Activated CD8-positive, alpha-beta memory T cell treated with anti-CD3 and anti-CD28 coated beads for 24 hours (primary cell): ENCODE measurements around the gene FAM20B.

Experiments used
- DNase-seq: peaks from one replicate; pipeline ENCODE4 v3.0.0-alpha.2; 2020

The FAM20B gene

DNA sequence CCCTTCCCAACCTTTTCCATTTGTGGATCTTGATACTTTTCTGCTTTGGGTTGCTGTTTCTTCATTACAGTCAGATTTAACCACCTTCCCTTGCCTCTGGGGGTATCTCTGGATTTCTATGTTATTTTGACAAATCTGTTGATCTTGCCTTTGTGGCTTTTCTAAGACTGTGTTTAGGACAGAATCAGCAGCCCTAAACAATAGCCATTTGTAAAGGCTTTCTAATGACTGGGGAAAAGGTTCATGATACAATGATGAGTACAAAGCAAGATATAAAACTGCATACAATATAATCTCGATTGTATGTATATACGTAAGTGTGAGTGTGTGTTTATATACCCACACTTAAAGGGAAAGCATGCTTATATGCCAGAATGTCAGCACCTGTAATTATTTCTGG lies 27.8 kb downstream of the FAM20B start:
- DNase-seq = no peak

DNA sequence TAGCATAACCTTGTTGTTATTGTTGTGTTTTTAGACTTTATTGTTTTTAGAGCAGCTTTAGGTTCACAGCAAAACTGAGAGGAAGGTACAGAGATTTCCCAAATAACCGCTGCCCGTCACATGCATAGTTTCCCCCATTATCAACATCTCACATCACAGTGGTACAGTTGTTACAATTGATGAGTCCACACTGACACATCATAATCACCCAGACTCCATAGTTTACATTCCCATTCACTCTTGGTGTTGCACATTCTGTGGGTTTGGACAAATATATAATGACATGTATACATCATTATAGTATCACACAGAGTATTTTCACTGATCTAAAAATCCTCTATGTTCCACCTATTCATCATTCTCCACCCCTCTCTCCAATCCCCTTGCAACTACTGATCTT lies 30.2 kb downstream of the FAM20B start:
- no peak for DNase-seq

DNA sequence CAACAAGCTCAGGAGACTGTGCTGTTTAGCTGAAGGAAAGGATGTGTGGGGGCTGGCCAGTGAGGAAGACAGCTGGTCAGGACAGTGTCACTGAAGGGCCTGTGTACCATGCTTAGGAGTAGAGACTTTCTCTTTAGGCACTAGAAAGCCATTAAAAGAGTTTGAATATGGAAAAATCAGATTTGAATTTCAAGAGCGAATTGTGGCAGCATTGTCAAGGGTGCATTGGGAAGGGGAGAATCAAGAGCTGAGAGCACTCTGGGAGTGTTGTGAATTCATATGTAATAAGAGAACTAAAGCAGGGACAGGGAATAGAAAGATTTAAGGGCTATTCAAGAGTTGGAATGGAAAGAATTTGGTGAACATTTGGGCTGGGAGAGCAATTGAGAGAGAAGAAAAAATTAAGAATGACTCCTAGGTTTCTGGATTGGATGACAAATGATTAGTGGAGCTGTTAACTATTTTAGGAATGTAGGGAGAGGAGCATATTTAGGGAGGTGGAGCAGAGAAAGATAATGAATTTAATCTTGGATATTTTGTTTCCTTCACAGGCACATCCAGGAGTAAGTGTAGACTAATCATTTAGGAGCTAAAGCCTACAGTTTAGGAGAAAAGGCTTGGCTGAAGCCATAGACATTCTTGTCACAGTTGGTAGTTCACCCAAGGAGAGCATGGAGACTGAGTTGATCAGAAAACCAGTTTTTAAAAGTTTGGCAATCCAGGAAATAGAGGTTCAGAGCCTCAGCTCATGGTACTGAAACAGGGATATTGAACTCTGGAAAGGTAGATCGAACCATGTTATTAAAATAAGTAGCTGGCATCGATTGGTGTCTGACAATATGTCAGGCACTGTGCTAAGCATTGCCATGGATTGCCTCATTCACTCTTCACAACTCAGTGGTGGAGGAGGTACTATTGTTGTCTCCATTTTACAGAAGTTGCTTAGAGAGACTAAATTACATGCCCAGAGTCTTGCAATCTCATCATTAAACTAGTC lies 33.1 kb downstream of the FAM20B start:
- no peak for DNase-seq

DNA sequence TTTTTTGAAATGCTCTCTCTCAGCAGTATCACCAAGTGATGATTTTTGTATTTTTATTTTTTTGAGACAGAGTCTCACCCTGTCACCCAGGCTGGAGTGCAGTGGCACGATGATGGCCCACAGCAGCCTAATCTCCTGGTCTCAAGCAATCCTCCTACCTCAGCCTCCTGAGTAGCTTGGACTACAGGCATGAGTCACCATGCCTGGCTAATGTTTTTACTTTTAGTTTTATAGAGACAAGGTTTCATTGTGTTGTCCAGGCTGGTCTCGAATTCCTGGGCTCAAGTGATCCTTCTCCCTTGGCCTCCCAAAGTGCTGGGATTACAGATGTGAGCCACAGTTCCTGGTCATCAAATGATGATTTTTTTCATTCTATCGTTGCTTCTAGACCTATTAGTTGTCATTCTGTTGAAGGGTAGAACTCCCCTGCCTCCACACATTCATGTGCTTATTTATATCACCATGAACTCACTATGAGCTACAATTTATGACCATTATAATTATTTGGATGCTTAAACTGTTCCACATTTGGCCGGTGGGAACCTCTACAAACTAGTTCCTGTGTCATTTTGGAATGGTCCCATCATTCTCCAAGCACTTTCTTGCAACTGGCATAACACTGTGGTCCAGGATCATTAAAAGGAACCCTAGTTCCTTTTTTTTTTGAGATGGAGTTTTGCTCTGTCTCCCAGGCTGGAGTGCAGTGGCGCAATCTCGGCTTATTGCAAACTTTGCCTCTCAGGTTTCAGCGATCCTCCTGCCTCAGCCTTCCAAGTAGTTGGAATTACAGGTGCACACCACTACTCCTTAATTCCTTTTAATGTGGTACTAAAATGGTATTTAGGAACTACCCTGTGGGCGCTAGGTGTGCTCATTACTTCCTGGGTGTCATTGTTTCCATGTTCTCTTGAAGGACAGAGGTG lies 35.9 kb downstream of the FAM20B start:
- DNase-seq = no peak

DNA sequence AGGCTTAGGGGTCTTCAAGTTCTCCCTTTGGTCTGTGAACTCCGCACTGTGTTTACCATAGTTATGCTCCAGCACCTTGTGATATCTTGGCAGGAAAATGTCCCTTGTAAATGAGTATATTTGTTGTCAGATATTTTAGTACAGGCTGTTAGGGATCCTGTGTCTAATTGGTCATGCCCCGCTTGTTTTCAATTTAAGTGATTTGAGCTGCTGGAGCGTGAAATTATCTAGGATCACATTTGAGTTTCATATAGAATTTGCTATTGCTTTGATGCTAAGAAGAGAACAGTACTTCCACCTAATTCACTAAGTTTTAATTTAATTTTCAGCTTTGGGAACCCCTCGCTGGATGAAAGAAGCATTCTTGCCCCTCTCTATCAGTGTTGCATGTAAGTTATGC lies 40.8 kb downstream of the FAM20B start:
- no peak for DNase-seq

DNA sequence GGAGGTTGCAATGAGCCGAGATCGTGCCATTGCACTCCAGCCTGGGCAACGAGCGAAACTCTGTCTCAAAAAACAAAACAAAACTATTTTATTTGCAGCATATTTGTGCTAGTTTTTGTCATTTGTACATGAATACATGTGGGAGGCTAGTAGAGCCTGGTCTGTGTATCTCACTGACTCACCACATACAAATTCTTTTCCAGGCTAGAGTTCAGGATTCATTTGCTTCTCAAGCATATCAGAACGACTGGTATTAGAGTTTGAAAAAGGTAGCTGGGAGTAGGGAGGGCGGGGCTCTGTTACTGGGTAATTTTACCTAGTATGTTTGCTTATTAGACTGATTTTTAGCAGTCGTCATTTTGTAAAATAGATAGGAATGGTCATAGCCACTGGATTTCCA lies 51.7 kb downstream of the FAM20B start:
- no peak for DNase-seq

DNA sequence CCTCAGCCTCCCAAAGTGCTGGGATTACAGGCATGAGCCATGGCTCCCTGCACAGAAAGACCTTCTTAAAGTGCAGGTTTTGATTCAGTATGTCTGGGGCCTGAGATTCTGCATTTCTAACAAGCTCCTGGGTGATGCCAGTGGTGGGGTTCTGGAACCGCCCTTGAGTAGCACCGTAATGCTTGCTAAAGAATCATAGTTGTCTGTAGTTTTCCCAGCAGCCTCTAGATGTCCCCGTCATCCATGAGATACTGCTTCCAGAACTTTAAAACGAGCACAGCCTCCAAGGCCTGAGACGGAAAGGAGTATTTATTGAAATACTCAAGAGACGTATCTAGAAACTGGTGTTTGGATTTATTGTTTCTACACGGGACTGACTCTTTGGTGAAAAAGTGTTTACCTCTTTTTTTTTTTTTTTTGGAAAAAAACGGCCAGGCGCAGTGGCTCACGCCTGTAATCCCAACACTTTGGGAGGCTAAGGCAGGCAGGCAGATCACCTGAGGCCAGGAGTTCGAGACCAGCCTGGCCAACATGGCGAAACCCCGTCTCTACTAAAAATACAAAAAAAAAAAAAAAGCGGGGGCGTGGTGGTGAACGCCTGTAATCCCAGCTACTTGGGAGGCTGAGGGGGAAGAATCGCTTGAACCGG lies 53.5 kb downstream of the FAM20B start:
- DNase-seq = peak; percentile 65

DNA sequence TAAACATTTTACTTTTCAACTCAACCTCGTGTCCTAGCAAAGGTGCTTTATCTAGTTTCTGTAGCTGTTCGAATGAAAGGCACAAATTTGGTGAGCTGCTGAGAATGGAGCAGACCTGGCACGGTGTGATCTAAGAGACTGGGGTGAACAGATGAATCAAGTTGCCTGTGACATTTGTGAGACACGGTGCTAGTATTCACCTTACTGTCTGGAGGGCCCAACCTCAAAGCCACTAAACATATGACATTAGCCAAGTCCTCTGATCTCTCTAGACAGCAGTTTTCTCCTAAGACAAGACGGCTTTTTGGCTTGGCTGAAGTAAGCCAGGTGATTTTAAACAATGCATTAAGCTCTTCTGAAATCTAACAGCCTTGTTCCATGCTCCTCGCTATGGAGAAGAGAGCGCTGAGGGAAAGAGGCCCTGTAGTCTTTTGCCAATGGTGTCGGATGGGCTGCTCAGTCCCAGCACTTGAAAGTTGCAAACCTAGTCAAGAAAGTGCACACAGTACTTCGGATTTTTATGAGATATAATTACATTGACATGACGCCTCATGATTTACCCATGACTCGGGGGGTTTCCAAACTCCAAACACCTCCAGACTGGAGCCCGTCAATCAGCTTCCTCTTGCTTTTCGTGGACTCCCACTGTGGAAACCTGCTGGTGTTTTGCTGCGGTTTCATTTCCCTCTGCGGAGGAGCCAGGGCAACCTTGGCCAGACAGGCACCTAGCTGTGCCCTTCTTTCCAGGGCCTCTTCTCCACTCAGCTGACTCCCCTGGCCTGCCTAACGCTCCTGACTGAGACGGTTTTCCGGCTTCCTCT lies 55.4 kb downstream of the FAM20B start:
- no peak for DNase-seq

DNA sequence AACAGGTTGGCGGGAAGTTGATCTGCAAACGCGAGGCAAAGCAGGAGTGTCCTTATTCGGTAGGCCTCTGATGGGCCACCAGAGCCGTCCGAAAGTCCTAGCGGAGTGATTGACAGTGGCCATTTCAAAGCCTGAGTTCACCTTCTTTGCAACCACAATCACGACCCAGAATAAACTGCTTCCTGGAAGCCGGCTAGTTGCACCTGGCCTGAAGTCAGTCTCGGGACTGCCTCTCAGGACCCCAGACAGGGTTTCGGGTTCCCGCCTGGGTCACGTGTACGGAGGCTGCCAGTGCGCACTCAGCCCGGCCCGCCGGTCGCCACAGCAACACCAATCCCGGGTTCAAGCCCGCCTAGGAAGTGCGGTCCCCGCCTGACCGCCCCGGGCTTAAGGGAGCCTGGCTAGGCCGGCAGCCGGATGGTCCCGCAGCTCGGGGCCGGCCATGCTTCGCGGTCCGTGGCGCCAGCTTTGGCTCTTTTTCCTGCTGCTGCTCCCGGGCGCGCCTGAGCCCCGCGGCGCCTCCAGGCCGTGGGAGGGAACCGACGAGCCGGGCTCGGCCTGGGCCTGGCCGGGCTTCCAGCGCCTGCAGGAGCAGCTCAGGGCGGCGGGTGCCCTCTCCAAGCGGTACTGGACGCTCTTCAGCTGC lies 56.1 kb downstream of the FAM20B start, which contains the start of gene TOR3A:
TSS of gene TOR3A (plus strand) at position 384 of the 646 bp plus-strand sequence. CDS start at position 443, 59 bp downstream.
- DNase-seq = peak; percentile 92

DNA sequence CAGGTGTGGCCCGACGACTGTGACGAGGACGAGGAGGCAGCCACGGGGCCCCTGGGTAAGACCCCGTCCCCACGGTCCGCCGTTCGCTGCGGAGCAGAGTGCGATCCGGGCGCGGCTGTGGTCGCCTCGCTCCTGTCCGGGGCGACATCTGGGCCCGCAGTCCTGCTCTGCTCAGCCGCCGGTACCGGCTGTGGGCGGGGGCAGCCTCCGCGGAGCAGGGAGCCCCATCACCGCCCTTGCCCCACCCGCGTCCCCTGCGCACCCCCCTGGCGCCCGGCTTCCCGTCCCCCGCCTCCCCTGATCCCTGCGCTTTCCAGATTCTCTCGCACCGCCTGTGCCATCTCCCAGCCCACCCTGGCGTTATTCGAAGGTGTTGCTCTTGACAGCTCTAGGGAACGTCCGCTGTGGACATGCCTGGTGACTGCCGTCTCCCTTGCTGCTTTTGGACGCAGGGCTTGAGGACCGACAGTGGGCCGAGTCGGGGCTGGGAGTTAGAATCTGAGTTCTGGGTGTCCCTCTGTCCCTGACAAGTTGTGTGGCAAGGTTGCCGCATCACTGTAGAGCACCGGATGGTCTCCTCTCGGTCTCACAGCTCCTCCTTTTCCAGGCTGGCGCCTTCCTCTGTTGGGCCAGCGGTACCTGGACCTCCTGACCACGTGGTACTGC lies 56.8 kb downstream of the FAM20B start:
- DNase-seq = peak; percentile 76

DNA sequence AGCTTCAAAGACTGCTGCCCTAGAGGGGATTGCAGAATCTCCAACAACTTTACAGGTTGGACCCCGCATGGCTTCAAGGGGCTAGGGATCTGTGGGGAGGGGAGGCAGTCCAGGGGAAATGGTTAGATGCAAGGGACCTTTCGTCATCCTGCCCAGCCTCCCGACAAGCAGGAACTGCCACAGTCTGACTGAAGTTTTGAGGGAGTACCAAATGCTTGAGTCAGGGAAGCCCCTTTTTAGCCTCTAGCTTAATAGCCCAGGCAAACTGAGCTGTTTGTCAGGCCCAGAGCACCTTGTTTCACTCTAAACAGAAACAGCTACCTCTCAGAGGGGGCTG lies 57.3 kb downstream of the FAM20B start:
- no peak for DNase-seq

DNA sequence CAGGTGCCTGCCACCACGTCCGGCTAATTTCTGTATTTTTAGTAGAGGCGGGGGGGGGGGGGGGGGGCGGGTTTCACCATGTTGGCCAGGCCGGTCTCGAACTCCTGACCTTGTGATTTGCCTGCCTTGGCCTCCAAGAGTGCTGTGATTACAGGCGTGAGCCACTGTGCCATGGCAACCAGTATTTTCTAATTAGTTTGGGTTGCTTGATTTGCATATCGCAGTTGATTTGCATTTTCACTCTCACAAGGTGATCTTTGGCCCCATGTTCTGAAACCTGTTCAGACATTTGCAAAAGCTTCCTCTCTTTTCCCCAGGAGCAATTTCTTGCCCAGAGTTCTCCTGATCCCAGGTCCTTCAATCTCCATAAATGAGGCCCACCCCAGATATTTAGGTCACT lies 57.8 kb downstream of the FAM20B start:
- DNase-seq = no peak

DNA sequence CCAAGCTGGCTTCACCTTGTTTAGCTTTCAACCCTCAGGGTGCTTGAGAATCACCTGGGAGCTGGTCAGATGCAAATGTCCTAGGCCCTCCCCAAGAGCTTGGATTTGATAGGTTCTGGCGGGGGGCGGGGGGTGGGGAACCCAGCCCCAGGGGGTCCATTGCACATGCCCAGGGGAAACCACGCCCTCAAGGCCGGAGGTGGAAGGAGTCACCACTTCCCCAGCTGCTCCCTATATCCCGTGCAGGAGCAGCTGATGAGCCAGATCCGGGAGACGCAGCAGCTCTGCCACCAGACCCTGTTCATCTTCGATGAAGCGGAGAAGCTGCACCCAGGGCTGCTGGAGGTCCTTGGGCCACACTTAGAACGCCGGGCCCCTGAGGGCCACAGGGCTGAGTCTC lies 62.0 kb downstream of the FAM20B start:
- DNase-seq = no peak

DNA sequence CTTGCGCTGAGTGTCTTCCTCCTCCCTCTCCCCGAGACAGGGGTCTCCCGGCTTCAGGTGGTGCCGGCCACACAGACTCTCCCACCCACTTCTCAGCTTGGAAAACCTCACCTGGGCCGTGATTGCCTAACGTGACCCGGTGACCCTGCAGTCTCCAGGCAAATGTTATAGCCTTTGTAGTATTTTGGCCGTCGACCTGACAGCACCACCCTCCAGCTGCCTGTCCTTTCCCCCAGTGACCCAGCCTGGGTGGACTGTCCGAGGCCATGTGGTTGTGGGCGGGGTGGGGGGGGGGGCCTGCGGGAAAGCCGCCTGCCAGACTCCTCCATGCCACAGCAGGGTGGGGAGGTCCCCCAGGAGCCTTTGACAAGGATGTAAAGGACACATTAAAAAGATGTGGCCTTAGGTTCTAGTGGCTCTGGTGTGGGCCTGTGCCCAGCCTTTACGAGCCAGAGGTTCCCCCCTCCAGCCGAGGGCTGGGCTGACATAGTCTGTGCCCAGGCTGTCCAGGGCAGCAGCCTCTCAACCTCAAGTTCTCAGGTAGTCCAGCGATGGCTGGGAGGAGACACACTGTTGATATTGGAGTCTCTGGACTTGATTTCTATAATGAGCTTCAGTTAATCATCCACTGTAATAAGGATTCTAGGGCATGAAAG lies 64.3 kb downstream of the FAM20B start:
- DNase-seq = peak; percentile 33

DNA sequence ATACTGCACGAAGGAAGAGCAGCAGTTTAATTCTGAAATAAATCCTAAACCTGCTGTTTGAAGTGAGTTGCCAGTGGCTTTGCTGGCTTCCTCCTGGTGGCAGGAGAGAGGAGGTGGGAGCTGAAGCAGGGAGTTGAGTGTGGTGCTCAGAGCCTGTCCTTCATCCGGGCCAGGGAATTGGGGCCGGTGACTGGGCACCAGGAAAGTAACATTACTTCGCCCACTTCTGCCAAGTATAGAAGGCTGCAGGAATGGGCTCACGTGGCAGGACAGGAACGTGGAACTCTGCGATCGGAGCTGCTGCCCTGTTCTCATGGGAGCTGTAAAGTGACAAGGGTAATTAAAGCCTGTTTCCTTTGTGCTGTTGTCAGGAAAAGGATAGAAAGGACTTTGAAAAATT lies 64.8 kb downstream of the FAM20B start:
- DNase-seq = no peak

DNA sequence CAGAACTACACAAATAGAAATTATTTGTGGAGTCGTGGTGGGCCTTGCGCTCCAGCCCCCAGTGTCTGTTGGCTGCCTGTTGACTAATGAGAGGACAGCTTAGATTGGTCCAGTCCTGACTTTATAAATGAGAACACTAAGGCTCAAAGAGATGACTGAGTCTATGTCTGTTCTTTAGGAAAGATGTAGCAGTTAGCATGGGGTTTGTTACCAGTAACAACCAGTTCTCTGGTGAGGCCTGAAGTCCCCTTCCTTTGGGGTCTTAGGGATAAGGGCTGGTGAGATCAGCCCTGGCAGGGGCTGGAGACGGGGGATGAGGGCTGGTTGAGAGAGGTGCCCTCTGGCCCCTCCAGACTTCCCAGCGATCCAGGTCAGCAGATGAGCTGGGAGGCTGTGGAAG lies 65.2 kb downstream of the FAM20B start:
- no peak for DNase-seq

DNA sequence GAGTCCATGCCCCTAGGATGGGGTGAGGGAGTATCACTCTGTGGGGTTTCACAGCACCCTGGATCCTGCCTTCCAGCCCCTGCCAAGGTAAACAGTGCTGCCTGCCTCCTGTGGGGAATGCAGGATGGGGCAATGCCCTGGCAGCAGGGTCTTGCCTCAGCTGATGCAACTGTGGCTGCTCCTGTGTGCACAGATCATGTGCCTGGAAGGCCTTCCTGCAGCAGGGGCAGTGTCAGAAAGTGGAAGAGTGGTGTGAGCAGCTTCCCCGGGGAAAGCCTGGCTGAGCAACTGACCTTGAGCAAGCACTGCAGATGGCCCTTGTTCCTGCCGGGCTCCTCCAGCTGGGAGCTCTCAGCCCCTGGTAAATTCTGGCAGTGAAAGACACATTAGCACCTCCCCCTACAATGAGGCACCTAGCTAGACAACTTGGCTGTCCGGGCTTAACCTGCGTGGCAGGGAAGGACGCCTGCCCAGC lies 66.0 kb downstream of the FAM20B start:
- peak; percentile 37 for DNase-seq

DNA sequence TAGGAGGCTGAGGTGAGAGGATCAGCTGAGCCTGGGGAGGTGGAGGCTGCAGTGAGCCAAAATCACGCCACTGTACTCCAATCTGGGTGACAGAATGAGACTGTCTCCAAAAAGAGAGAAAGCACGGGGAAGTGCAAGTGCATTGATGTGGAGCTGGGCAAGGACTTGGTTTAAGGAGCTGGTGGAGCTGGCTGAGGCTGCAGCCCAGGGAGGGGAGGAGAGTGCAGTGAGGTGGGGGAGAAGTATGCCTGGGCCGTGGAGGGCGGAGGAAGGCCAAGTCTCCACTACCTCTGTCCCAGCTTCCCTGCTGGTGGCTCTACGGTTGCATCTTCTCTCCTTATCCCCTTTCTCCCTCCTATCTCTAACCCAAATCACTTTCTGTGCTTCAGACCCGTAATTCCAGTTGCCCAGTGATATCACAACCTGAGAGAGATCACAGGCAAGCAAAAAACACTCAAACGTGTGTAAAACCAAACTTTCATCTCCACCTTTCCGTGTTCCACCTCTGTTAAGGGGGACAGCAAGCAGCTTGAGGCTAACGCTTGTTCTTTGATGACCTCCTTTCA lies 67.3 kb downstream of the FAM20B start:
- DNase-seq = peak; percentile 41

DNA sequence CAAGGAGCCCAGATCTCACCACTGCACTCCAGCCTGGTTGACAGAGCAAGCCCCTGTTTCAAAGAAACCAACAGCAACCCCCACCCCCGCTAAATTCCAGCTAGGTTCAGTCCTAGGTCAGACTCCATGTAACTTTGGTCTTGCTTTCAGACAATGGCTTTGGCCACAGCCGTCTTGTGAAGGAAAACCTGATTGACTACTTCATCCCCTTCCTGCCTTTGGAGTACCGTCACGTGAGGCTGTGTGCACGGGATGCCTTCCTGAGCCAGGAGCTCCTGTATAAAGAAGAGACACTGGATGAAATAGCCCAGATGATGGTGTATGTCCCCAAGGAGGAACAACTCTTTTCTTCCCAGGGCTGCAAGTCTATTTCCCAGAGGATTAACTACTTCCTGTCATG lies 69.1 kb downstream of the FAM20B start:
- peak; percentile 33 for DNase-seq

DNA sequence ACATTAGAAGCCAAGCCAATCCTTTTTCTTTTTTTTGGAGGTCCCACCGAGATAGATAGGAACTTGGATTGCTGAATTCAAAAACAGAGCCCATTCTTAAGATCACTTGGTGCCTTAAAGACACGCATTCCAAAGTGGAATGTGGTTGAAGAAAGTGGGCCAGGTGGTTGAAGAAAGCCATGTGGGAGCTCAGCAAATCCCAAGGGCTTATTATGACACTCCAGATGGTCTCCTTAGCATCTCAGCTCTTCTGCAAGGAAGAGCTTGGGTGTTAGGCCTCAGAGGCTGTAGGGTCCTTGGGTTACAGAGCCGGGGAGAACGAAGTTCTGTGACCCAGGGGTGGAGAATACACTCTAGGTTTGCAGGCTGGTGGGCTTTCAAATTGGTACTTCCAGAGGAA lies 69.7 kb downstream of the FAM20B start:
- no peak for DNase-seq
